ENCODE results near the gene GBF1. TPM values are rescaled to one million over a fixed set of nuclear protein-coding genes. Genes with fewer than 3 reads are reported as not detected.

GBF1 gene
- total and polyA plus RNA-seq, 2 donors from 2014 or later = 14.4 to 53.3 TPM

- TF ChIP-seq CTCF (IDR thresholded peaks at IDR 0.05; ENCODE audit: borderline replicate concordance, extremely low read depth, insufficient read depth) = no peak
- H3K9ac ChIP-seq (ENCODE audit: low read length in 3 of 3) = no peak overlapping the region
- H3K9me3 ChIP-seq (ENCODE audit: control insufficient read depth in 2 of 3, insufficient read depth in 1 of 3, low read length in 3 of 3) = no peaks in the 10 kb centered on the region
- intact Hi-C loops (cut with DNase I) = no loop called here
- no peak overlapping the region for H3K4me3 ChIP-seq (ENCODE audit: low read length in 3 of 3)
- DNase-seq = no peak
- no peaks in the 10 kb centered on the region for H3K4me1 ChIP-seq (ENCODE audit: control insufficient read depth in 2 of 3, insufficient read depth in 2 of 3, low read depth in 1 of 3, low read length in 3 of 3)
- peaks cover 0 to 3% (median 0%) of the 10 kb centered on the region in 3 donors for H3K36me3 ChIP-seq (ENCODE audit: control insufficient read depth in 2 of 3, insufficient read depth in 3 of 3, low read length in 3 of 3)
- no peak overlapping the region for H3K27ac ChIP-seq (ENCODE audit: low read depth in 2 of 2, low read length in 2 of 2)
- H3K27me3 ChIP-seq (ENCODE audit: control insufficient read depth, insufficient read depth, low read length) = no peaks in the 10 kb centered on the region
- FAIRE-seq = no peak
These were observed 9.1 kb downstream of the GBF1 start for GRCh38 chr10:102254426-102254825.

GRCh38 chr10:102255404-102255803, 10.1 kb downstream of the GBF1 start:
- H3K9me3 ChIP-seq (ENCODE audit: control insufficient read depth in 2 of 3, insufficient read depth in 1 of 3, low read length in 3 of 3) = no peaks in the 10 kb centered on the region
- H3K27me3 ChIP-seq (ENCODE audit: control insufficient read depth, insufficient read depth, low read length) = no peaks in the 10 kb centered on the region
- H3K27ac ChIP-seq (ENCODE audit: low read depth in 2 of 2, low read length in 2 of 2) = no peak overlapping the region
- intact Hi-C loops (cut with DNase I) = no loop called here
- H3K9ac ChIP-seq (ENCODE audit: low read length in 3 of 3) = no peak overlapping the region
- TF ChIP-seq CTCF (IDR thresholded peaks at IDR 0.05; ENCODE audit: borderline replicate concordance, extremely low read depth, insufficient read depth) = no peak
- no peaks in the 10 kb centered on the region for H3K4me1 ChIP-seq (ENCODE audit: control insufficient read depth in 2 of 3, insufficient read depth in 2 of 3, low read depth in 1 of 3, low read length in 3 of 3)
- DNase-seq (no peak), FAIRE-seq (no peak)
- H3K36me3 ChIP-seq (ENCODE audit: control insufficient read depth in 2 of 3, insufficient read depth in 3 of 3, low read length in 3 of 3) = peaks cover 0 to 10% (median 0%) of the 10 kb centered on the region in 3 donors
- H3K4me3 ChIP-seq (ENCODE audit: low read length in 3 of 3) = no peak overlapping the region

GRCh38 chr10:102261196-102261595, 15.9 kb downstream of the GBF1 start:
- Histone ChIP-seq H3K9ac (ENCODE audit: low read length in 3 of 3) (no peak overlapping the region), H3K27me3 (ENCODE audit: control insufficient read depth, insufficient read depth, low read length) (no peaks in the 10 kb centered on the region), H3K4me3 (ENCODE audit: low read length in 3 of 3) (no peak overlapping the region), H3K4me1 (ENCODE audit: control insufficient read depth in 2 of 3, insufficient read depth in 2 of 3, low read depth in 1 of 3, low read length in 3 of 3) (peaks cover 0 to 7% (median 0%) of the 10 kb centered on the region in 3 donors), H3K36me3 (ENCODE audit: control insufficient read depth in 2 of 3, insufficient read depth in 3 of 3, low read length in 3 of 3) (peaks cover 0 to 20% (median 2%) of the 10 kb centered on the region in 3 donors), H3K9me3 (ENCODE audit: control insufficient read depth in 2 of 3, insufficient read depth in 1 of 3, low read length in 3 of 3) (no peaks in the 10 kb centered on the region), H3K27ac (ENCODE audit: low read depth in 2 of 2, low read length in 2 of 2) (no peak overlapping the region)
- FAIRE-seq (no peak), DNase-seq (no peak)
- intact Hi-C loops (cut with DNase I) = no loop called here
- TF ChIP-seq CTCF (IDR thresholded peaks at IDR 0.05; ENCODE audit: borderline replicate concordance, extremely low read depth, insufficient read depth) = no peak

- peaks cover 0 to 20% (median 2%) of the 10 kb centered on the region in 3 donors for H3K36me3 ChIP-seq (ENCODE audit: control insufficient read depth in 2 of 3, insufficient read depth in 3 of 3, low read length in 3 of 3)
- no peak overlapping the region for H3K9ac ChIP-seq (ENCODE audit: low read length in 3 of 3)
- intact Hi-C loops (cut with DNase I) = no loop called here
- no peak for TF ChIP-seq CTCF (IDR thresholded peaks at IDR 0.05; ENCODE audit: borderline replicate concordance, extremely low read depth, insufficient read depth)
- H3K27me3 ChIP-seq (ENCODE audit: control insufficient read depth, insufficient read depth, low read length) = no peaks in the 10 kb centered on the region
- no peaks in the 10 kb centered on the region for H3K9me3 ChIP-seq (ENCODE audit: control insufficient read depth in 2 of 3, insufficient read depth in 1 of 3, low read length in 3 of 3)
- H3K4me1 ChIP-seq (ENCODE audit: control insufficient read depth in 2 of 3, insufficient read depth in 2 of 3, low read depth in 1 of 3, low read length in 3 of 3) = peaks cover 0 to 7% (median 0%) of the 10 kb centered on the region in 3 donors
- no peak overlapping the region for H3K27ac ChIP-seq (ENCODE audit: low read depth in 2 of 2, low read length in 2 of 2)
- FAIRE-seq (no peak), DNase-seq (no peak)
- H3K4me3 ChIP-seq (ENCODE audit: low read length in 3 of 3) = no peak overlapping the region
These were observed 16.5 kb downstream of the GBF1 start for GRCh38 chr10:102261842-102262241.

All from kidney (tissue), 14 donors.